ENCODE data around the gene PARD3. TPM values are rescaled to one million over a fixed set of nuclear protein-coding genes. Genes with fewer than 3 reads are reported as not detected.

Gene PARD3
- total RNA-seq, 1 donor from 2014 or later: 98.2 TPM

- DNase-seq (ENCODE audit: low read depth) (no peak), FAIRE-seq (no peak)
- Histone ChIP-seq H3K4me3 (ENCODE audit: low read depth, low read length) (no peak overlapping the region), H3K36me3 (ENCODE audit: control insufficient read depth, insufficient read depth, low read length) (no peaks in the 10 kb centered on the region), H3K27me3 (ENCODE audit: control insufficient read depth, insufficient read depth, low read length) (no peaks in the 10 kb centered on the region)
- no peak for TF ChIP-seq CTCF (IDR thresholded peaks at IDR 0.05; ENCODE audit: insufficient read depth, low read length, severe bottlenecking)
Measured at GRCh38 chr10:34179280-34179679, 635.8 kb downstream of the PARD3 start.

- no peak for TF ChIP-seq CTCF (IDR thresholded peaks at IDR 0.05; ENCODE audit: insufficient read depth, low read length, severe bottlenecking)
- Histone ChIP-seq H3K36me3 (ENCODE audit: control insufficient read depth, insufficient read depth, low read length) (no peaks in the 10 kb centered on the region), H3K27me3 (ENCODE audit: control insufficient read depth, insufficient read depth, low read length) (no peaks in the 10 kb centered on the region), H3K4me3 (ENCODE audit: low read depth, low read length) (no peak overlapping the region)
- FAIRE-seq: no peak
- DNase-seq (ENCODE audit: low read depth): no peak
Measured at GRCh38 chr10:34178756-34179155, 636.3 kb downstream of the PARD3 start.

GRCh38 chr10:34178196-34178595 lies 636.9 kb downstream of the PARD3 start:
- TF ChIP-seq CTCF (IDR thresholded peaks at IDR 0.05; ENCODE audit: insufficient read depth, low read length, severe bottlenecking): no peak
- Histone ChIP-seq H3K36me3 (ENCODE audit: control insufficient read depth, insufficient read depth, low read length) (no peaks in the 10 kb centered on the region), H3K4me3 (ENCODE audit: low read depth, low read length) (no peak overlapping the region), H3K27me3 (ENCODE audit: control insufficient read depth, insufficient read depth, low read length) (no peaks in the 10 kb centered on the region)
- DNase-seq (ENCODE audit: low read depth): no peak
- FAIRE-seq: no peak

DNA sequence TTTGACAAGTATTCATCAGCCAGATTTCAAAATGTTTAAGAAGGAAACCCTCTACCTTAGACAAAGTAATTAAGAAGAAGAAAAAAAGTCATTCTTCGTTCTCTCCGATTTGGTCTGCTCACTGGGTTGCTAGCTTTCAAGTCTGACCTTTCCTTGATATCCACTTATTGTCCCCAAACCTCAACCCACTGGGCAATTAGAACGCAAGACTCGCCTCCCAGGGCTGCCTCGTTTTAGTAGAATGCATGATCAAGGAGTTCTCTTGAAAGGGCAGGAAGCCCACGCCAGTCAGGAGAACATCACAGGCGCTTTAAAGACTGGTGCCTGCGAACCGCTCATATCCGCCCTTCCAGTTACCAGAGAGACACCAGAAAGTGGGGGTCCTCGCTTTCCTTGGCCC lies 637.7 kb downstream of the PARD3 start:
- TF ChIP-seq CTCF (IDR thresholded peaks at IDR 0.05; ENCODE audit: insufficient read depth, low read length, severe bottlenecking): no peak
- DNase-seq (ENCODE audit: low read depth) (no peak), FAIRE-seq (no peak)
- Histone ChIP-seq H3K27me3 (ENCODE audit: control insufficient read depth, insufficient read depth, low read length) (no peaks in the 10 kb centered on the region), H3K4me3 (ENCODE audit: low read depth, low read length) (no peak overlapping the region), H3K36me3 (ENCODE audit: control insufficient read depth, insufficient read depth, low read length) (no peaks in the 10 kb centered on the region)

- FAIRE-seq: no peak
Measured at GRCh38 chr10:34176351-34176750, 638.7 kb downstream of the PARD3 start.

More at GRCh38 chr10:34176351-34176750, 638.7 kb downstream of the PARD3 start:
- no peak overlapping the region for H3K4me3 ChIP-seq (ENCODE audit: low read depth, low read length)
- no peaks in the 10 kb centered on the region for H3K27me3 ChIP-seq (ENCODE audit: control insufficient read depth, insufficient read depth, low read length)
- H3K36me3 ChIP-seq (ENCODE audit: control insufficient read depth, insufficient read depth, low read length): no peaks in the 10 kb centered on the region
- no peak for TF ChIP-seq CTCF (IDR thresholded peaks at IDR 0.05; ENCODE audit: insufficient read depth, low read length, severe bottlenecking)
- no peak for DNase-seq (ENCODE audit: low read depth)
